ENCODE results near the gene JTB.

Gene JTB

GRCh38 chr1:153929981-153930948 is 47.2 kb downstream of the JTB start:
- no peak for DNase-seq

GRCh38 chr1:153929426-153929825 is 48.0 kb downstream of the JTB start:
- no peak for DNase-seq

- DNase-seq: no peak
Measured at GRCh38 chr1:153928791-153929341, 48.6 kb downstream of the JTB start.

- no peak for DNase-seq
Measured at GRCh38 chr1:153928245-153928644, 49.2 kb downstream of the JTB start.

GRCh38 chr1:153926405-153926804 is 51.1 kb downstream of the JTB start:
- DNase-seq: no peak

All from activated gamma-delta T cell treated with Interleukin-2 at 50 U/mL for 16 hours (primary cell).